GOT3 (cell line): ENCODE data around the gene DDN.

Experiments used
- DNase-seq: peaks from one replicate; lab custom pipeline; 2025; ENCODE audit warnings: mixed read lengths; lab: John Stamatoyannopoulos, UW

Gene DDN

DNA sequence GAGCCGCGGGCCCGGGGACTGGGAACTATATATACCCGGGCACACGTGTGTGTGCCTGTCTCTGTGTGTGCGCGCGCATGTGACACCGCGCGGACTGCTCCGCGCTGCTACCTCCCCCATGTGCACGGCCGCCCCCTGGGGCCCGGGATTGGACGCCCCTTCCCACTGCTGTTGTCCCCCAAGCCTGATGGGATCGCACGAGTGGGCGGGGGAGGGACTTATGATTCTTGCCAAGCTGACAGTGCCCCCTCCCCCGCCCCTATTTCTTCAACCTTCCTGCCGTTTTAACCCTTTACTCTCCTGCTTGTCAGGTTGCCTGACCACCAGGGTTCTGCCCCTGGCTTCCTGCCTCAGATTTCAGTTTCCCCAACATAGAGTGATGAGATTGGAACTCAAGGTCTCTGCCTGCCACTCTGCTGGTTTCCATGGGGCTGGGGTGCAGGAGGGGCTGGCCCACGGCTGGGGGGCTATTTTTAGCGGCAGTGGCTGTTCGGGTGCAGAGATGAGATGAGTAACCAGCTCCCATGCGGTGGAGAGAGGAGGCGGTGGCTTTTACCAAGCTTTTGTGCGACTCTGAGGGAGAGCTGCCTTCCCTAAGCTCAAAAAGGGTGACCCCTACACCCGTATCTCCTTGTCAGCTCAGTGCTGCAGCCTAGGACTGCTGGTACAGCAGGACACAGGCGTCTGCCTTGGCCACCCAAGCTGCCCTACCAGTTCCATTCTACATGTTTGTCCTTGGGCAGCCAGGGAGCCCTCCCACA is at the start of gene DDN:
Gene DDN (minus strand): TSS at position 5 of the 761 bp plus-strand sequence. CDS start 88 bp downstream, outside the sequence.
- no peak for DNase-seq

DNA sequence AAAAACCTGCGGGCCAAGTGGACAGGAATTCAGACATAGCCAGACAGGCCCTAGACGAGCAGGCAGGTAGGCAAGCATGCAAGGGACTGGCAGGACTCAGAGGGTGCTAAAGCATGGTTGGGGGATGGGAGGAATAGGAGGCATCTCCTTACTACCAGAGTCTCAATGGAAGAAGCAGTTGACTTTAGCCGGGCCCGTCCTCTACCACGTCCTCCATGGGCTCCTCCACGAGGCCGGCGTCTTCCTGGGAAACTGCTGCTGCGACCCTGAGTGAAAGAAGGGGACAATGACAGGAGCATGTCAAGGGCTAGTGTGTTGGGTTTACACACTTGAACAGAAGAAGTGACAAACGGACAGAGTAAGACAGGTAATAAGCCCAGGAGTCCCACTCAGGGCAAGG is 49.8 kb upstream of the DDN start:
- DNase-seq, result no peak

DNA sequence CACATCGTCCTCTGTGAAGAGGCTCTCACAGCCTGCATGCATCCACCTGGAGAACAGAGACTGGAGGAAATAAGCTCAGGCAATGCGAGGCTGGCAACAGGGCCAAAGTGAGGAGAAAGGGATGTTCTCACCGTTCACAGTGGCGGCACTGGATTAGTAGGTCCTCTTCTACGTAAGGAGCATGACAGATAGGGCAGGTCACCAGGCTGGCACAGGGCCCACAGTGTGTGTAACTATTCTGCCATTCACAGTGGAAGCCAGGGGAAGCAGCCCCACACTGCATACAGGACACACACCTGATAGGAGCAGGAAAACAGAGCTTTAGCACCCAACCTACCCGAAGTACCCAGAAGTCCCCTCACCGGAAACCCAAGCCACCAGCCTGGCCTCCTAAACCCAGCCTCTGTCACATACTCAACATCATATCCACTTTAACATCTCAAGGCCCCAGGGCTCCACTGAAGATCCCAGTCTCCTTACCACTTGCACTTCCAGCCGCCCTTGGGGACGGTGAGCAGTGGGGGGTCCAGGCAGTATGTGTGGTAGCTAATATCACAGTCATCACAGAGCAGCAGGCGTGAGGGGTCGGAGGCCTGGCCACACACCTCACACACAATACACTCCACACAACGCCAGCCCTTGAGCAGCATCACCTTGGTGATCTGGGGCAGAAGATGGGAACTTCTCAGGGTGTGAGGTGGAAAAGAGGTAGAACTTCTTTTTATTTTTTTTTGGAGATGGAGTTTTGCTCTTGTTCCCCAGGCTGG is 47.1 kb upstream of the DDN start:
- no peak for DNase-seq

DNA sequence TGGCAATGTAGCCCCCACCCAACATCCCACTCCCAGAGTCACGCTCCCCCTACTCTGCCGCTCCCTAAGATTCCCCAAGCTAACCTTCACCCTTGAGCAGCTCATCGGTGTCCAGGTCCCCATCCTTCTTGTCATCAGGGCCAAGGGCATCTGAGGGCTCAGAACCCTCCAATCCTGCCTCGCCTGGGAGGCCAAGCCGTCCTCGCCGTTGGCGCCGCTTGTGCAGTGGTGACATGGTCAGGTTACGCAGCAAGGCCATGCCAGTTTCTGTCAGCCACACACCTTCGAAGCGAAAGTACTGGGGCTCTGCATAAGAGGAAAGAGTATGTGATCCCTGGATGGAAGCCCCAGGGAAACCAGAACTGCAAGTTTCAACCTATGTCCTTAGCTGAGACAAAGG is 45.5 kb upstream of the DDN start:
- no peak for DNase-seq

DNA sequence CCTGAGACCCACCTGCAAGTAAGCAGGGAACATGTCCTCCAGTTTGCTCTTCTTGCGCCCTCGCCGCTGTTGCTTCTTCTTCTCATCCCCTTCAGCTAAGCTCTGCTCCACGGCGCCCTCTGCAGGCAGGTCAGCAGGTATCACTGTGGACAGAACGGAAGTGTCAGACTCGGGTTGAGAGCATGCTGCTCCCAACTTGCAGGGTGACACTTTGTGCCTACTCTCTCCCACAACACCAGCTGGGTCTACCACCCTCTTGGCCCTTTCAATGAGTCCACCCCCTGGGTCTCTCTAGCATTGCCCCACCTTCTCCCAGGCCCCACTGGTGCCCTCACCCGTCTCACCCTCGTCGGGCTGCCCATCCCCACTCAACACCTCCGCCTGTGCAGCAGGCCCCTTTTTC is 44.7 kb upstream of the DDN start:
- DNase-seq, result no peak

DNA sequence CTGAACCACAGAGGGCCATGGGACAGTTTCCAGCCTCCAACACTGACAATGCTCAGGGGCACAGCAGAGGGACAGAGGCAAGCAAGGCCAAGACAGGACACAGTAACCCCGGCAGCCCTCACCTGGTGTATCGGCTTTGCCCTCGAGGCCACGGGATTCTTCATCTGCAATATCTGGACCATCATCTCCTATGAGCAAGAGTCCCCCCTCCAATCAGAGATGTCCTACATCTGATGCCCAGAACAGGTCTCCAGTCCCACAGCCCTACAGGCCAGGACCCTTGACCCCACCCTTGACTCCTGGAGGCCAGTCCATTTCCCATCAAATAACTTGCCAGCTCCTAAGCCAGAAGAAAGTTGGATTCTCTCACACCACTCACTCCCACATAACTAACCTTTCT is 44.1 kb upstream of the DDN start:
- DNase-seq, result no peak

DNA sequence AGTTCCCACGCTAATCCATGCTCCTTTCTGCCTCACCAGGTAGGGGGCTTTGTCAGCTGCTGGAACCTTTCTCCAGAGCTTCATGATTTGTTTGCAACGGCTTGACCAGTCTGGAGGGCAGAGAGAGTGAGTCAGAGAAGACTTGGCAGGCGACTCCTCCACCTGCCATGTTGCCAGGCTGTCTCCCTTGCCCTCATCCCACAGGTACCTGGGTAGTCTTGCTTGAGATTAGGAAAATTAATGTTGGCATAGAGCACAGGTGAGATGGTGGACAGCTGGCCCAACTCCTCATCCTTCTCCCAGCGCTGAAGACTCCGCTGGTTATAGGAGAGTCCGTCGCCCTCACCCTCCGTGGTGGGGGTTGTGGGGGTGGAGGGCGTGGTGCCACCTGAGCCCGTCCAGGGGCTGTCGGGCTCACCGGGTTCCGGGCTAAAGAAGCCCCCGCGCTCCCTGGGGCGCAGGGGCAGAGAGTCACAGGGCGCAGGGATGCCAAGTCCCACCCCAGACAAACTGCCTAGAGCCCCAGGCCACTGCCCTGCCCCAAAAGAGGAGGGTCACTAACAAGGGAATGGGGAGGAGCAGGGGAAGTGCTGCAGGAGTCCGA is 42.8 kb upstream of the DDN start:
- DNase-seq, result no peak

DNA sequence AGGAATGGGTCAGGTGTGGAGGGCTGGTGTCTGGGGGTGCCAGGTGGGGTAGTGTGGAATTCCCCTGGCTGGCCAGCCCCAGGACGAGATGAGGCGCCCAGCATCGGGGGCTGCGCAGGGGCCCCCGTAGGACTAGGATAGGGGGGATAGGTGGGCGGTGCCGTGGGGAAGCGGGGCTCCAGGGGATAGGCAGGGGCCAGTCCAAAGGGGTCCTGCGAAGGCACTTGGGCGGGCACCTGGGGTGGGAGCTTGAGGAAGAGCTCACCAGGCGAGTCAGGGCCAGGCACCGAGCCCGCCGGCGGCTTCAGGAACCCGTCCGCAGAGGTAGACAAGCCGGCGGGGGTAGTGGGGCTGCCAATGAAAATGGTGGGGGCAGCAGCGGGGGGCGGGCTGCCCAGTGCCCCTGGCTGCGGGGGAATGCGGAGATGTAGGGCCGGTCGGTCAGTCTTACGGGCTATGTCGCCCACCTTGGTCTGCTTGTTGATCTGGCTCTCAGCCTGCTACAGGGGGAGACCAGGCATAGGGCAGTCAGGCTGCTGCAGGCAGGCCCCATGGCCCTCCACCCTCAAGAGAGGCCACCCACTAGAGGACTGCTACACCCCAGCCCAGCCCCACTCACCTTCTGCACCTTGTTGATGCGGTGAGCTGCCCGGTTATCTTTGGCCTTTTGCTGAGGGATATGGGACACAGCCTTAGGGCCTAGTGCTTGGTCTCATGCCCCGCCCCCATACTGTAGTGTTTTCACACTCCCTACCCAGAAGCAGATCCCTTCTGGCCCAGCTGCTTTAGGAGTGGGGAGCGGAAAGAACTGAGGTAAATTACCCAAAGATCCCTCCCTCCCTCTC is 42.1 kb upstream of the DDN start:
- no peak for DNase-seq

DNA sequence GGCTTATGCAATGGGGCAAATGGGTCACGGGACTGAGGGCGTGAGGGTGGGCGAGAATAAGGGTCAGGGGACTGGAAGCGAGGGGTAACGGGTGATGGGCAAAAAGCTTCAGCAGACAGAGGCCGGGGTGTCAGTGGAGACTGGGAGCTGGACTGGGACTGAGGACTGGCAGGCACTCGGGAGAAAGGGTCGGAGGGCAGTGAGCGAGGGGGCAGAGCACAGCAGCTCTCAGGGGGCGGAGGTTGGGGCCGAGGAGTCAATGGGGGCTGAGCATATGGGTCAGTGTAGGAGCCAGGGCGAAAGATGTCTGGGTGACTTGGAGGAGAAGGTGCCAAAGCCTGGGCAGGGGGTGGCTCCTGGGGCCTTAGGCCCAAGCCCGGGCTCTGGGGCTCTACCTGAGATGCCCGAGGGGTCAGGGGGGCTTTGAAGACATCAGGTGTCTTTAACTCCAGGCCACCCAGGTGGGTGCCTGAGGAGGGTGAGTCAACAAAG is 41.2 kb upstream of the DDN start:
- DNase-seq, result no peak

DNA sequence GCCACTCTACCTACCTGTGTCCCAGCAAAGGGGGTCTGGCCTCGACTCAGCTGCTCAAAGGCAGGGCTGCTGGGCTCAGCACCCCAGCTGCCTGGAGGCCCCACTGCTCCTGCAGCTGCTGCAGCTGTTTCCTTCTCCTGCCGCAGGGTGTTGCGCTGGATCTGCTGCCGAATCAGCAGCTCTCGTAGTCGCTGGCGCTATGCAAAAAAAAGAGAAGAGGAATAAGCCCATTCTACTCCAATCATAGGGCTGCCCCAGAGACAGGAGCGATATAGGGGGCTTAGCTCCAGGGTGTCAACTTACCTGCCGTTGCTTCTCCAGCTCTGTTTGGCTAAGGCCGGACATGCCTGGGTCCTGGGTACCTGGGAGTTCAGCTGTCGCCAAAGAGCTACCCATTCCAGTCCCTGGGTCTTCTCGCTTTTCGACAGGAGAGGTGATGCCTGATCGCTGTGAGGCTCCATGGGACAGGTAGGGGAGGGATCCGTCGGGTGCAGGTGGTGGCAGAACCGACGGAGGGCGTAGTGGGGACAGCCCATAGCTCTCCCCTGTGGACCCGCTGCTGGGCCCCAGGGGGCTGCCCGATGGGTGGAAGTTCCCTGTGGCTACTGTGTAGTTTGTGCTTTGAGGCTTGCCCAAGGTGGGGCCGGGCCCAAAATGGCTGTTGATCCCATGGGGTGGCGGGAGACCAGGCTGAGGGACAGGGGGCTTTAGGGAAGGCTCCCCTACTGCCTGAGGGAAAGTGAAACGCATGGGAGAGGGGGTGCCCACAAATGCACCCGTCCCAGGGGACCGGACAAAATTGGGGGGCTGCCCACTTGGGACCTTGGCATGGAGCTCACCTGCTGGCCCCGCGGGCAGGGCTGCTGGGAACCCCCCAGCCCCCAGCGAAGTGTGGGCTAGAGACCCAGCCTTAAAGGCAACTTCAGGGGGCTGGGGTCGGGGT is 40.5 kb upstream of the DDN start:
- DNase-seq, result no peak

DNA sequence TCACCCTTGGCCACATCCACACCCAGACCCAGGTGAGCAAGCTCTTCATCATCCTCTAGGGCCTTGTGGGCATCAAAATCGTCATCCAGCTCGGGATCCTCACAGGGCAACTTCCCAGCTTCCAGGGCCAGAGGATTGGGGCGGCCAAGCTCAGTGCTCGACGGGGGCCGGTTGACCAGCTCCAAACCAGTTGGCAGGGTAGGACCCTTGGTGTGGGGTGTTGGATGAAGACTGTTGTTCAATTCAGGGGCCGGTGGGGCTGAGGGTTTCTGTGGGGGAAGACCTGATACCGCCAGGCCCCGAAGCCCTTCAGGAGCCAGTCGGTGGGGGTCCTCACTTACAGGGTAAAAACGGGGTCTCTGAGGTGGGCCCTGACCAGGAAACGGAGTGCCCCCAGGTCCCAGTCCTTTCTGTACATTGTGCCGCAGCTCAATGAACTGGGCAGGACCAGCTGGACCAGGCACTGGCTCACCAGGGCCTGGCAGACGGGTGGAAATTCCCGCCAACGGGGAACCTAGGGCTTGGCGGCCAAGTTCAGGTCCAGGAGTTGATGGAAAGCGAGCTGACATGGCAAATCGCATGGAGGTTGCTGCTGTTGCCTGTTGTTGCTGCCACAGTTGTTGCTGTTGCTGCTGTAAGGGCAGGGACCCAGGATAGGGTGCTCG is 39.2 kb upstream of the DDN start:
- DNase-seq, result no peak

DNA sequence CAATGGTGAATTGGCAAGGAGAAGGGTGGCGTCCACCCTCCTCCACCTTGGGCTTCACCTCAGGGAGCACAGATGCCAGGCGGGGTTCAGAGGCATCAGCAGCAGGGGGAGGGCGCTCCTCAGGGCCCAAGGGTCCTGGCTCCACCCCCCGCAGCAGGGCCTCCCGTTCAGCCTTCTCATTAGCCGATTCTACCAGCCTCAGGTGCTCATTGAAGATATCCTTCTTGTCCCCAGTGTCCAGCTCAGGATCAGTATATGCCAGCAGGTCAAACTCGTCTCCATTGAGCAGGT is 38.7 kb upstream of the DDN start:
- DNase-seq, result no peak

DNA sequence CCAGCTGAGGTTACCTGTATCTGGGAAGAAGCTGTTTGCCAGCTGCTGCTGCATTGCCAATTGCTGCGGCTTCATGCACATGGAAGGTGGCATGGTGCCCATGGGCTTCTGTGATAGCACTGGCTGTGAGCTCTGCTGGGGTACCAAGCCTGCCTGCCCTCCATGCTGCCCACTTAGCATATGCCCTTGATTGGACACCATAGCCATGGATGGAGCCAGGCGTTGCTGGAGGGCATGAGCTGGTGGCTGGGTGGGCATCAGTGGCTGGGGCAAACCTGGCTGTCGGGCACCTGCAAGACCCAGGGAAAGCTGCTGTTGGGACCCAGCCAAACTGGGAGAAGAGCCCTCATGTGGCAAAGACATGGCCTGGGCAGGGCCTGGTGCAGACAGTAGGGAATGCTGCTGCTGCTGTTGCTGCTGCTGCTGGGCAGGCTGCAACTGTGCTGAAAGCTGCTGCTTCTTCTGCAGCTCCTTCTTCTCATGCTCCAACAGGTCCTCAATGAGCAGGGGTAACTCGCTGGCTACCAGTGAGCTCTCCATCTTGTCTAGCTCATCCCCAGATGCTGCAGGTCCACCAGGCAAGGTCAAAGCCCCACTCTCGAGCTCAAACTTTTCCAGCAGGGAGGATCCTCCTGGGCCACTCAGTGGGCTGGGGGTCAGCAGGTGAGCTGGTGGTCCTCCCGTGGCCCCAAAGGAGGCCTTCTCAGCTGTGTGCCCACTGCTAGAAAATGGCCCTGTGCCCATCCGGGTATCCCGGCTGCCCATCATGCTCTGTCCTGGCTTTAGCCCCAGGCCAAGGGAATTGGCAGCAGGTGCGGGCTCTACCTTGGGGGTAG is 38.2 kb upstream of the DDN start:
- no peak for DNase-seq

DNA sequence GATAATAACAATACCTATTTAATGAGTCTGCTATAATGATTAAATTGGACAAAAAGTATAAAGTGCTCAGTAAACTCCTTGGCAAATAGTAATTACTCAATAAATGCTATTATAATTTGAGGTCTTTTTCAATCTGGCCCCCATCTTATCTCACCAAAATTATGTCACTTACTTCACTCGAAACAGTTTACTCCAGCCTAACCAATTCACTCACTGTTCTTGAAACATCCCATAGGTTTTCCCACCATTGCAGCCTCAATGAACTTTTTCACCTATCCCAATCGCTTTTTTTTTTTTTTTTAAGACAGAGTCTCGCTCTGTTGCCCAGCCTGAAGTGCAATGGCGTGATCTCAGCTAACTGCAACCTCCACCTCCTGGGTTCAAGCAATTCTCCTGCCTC is 36.9 kb upstream of the DDN start:
- no peak for DNase-seq

DNA sequence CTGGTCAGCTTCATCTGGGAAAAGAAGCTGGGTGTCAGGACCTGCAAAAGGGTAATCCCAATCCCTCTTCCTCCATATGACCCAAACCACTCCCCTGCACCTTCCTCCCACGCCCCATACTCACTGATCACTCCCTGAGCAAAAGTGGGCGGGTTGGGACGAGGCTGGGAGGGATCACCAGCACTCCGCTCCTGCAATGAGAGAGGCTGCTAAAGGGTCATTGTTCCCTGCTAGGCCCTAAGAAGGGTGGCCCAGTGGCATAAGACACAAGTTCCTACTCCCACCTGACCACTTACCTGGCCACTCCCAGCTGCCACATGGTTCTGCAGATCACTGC is 35.1 kb upstream of the DDN start:
- no peak for DNase-seq

DNA sequence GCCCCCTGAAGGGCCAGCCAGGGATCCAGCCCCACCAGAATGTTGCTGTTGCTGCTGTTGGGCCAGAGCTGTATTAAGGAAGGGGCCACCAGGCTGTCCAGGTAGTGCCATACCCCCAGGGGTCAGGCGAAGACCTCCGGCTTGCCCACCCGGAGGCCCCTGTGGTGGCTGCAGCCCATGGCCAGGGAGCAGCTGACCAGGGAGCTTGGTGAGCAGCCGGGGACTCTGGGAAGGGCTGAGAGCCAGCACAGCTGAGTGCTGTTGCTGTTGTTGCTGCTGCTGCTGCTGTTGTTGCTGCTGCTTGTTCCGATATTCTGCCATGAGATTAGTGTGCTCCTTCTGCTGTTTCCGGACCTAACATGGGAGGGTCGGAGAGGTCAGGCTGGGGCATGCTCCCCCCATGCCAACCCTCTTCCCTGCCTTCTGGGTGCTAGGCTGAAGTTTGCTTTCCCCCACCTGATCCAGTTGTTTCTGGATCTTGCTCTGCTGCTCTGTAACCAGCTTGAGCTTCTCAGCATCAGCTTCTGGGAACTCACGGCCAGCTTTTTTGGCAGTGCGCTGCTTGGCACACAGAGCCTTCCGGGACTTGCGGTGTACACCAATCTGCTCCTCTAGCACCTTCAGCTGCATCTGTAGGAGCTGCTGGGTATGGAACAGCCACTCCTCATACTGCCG is 34.6 kb upstream of the DDN start:
- no peak for DNase-seq

DNA sequence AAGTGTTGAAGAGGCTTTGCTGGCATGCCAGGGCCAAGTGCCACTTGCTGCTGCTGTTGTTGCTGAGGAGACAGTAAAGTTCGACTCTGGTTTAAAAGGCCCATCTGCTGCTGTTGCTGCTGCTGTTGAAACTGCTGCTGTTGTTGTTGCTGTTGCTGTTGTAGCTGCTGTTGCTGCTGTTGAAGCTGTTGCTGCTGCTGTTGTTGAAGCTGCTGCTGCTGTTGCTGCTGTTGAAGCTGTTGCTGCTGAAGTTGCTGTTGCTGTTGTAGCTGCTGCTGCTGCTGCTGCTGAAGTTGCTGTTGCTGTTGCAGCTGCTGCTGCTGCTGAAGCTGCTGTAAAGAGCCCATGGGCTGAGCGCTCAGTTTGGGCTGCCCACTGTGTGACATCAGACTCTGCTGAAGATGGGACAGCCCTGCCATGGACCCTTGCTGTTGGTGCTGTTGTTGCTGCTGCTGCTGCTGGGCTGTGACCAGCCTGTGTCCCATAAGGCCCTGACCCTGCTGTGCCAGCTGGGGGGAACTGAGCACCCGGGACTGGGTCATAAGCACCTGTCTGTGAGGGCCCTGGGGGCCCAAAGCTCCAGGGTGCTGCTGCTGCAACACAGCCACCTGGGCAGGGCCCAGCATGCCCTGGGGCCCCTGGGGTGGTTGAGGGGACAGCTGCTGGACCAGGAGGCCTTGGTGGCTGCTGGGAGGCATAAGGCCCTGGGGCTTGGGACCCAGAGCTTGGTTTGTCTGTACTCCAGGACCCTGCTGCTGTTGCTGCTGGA is 33.7 kb upstream of the DDN start:
- DNase-seq, result no peak

DNA sequence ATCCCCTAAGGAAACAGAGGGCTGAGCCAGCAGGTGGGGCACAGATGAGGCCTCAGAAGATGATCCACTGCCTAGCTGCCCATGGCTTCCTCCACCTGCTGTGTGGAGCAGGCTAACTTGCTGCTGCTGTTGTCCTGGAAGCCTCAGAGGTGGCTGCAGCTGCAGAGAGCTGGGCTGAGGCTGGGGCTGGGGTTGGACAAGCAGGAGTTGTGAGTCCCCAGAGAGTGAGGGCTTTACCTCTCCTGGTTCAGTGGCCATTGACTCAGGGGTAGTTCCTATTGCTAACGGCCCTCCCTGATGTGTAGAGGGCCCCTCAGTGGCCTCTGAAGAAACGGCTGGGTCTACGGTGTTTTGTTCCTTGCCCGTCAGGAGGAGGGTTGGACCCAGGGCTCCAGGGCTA is 33.1 kb upstream of the DDN start:
- no peak for DNase-seq
